PFSK-1 (cell line): Measurements from ENCODE around the gene LSM6.

ENCODE experiments used
- POLR2AphosphoS5 ChIP-seq: IDR thresholded peaks from 2 replicates; pipeline ENCODE4 v1.6.1; 2012; ENCODE audit warnings: low read depth, mild to moderate bottlenecking, control low read depth, low read length, moderate library complexity
- REST ChIP-seq, 2 experiments: IDR thresholded peaks; 2 replicates each; pipeline versions ENCODE4 v1.6.1 to v1.8.0; 2011 to 2012; ENCODE audit warnings: low read depth in 2 of 2, low read length in 2 of 2, control low read depth in 1 of 2, inconsistent platforms in 1 of 2, mild to moderate bottlenecking in 1 of 2, moderate library complexity in 1 of 2; ENCODE audit not compliant: insufficient read depth in 1 of 2
- SIN3A ChIP-seq: IDR thresholded peaks from 2 replicates; pipeline ENCODE4 v1.6.1; 2012; ENCODE audit warnings: mild to moderate bottlenecking, low read length, moderate library complexity, borderline replicate concordance; ENCODE audit not compliant: insufficient read depth
- TAF1 ChIP-seq: IDR thresholded peaks from 2 replicates; pipeline ENCODE4 v1.6.1; 2012; ENCODE audit warnings: low read length, control low read depth, borderline replicate concordance; ENCODE audit not compliant: insufficient read depth

- no peak for TF ChIP-seq POLR2AphosphoS5
- TF ChIP-seq TAF1, result no peak
- TF ChIP-seq SIN3A, result no peak
- TF ChIP-seq REST (IDR thresholded peaks at IDR 0.05; ENCODE audit: insufficient read depth in 1 of 2, low read depth in 2 of 2, low read length in 2 of 2), result no peak
Observed at GRCh38 chr4:146132445-146132844, 43.1 kb upstream of the LSM6 start.
